Left renal cortex interstitium (tissue), 4 donors: ENCODE results near the gene QSOX2. TPM values are rescaled to one million over a fixed set of nuclear protein-coding genes. Genes with fewer than 3 reads are reported as not detected.
"Not testable (repeated sequence)": the region's sequence is repeated elsewhere in the genome, so short reads cannot be mapped to it uniquely, and the experiment has no call there.

Experiments
- DNase-seq, 4 donors: peaks; one replicate each; pipeline ENCODE4 v3.0.0-alpha.2; 2013; ENCODE audit warnings: low read depth in 4 of 4, low spot score in 2 of 4, missing footprints in 1 of 4
- polyA plus RNA-seq, 4 donors: library from polyadenylated mRNA; unstranded; fragments of 120-200 nt; gene quantifications; one replicate each; pipeline ENCODE4 v1.2.1, GENCODE V29; 2013; ENCODE audit not compliant: insufficient read length in 4 of 4

The QSOX2 gene
- polyA plus RNA-seq, 4 donors, result 15.9 to 22.0 (median 17.0) TPM

- DNase-seq, result no peak
Measured at GRCh38 chr9:136267261-136268111, 21.9 kb upstream of the QSOX2 start.

- DNase-seq, result not testable (repeated sequence)
Measured at GRCh38 chr9:136266641-136267040, 21.0 kb upstream of the QSOX2 start.

GRCh38 chr9:136265561-136266355 lies 20.1 kb upstream of the QSOX2 start:
- DNase-seq, result no peak

GRCh38 chr9:136264441-136265405 lies 19.1 kb upstream of the QSOX2 start:
- DNase-seq, result no peak

GRCh38 chr9:136264031-136264430 lies 18.4 kb upstream of the QSOX2 start:
- no peak for DNase-seq

GRCh38 chr9:136262671-136263178 lies 17.1 kb upstream of the QSOX2 start:
- DNase-seq, result no peak

GRCh38 chr9:136261686-136262430 lies 16.2 kb upstream of the QSOX2 start:
- DNase-seq, result no peak

GRCh38 chr9:136260936-136261472 lies 15.4 kb upstream of the QSOX2 start:
- no peak for DNase-seq

GRCh38 chr9:136260521-136260920 lies 14.9 kb upstream of the QSOX2 start:
- no peak for DNase-seq

GRCh38 chr9:136259836-136260235 lies 14.2 kb upstream of the QSOX2 start:
- DNase-seq, result no peak

- DNase-seq, result no peak
Measured at GRCh38 chr9:136259517-136259813, 13.9 kb upstream of the QSOX2 start.

- DNase-seq, result no peak
Measured at GRCh38 chr9:136258786-136259516, 13.3 kb upstream of the QSOX2 start.

- no peak for DNase-seq
Measured at GRCh38 chr9:136258299-136258625, 12.7 kb upstream of the QSOX2 start.

GRCh38 chr9:136257381-136258298 lies 12.0 kb upstream of the QSOX2 start:
- DNase-seq, result no peak

- no peak for DNase-seq
Measured at GRCh38 chr9:136255896-136256890, 10.6 kb upstream of the QSOX2 start.

- DNase-seq, result no peak
Measured at GRCh38 chr9:136255166-136255538, 9.5 kb upstream of the QSOX2 start.
